Measurements from ENCODE around the gene OR51D1.

- TF ChIP-seq POLR2AphosphoS5 (IDR thresholded peaks at IDR 0.05) (no peak), CTCF (IDR thresholded peaks at IDR 0.05) (no peak)
Observed at GRCh38 chr11:4665424-4665823, 28.1 kb downstream of the OR51D1 start.

Measured in transverse colon (tissue), 4 donors.